GM23248 (cell line): ENCODE measurements around the gene CRTC2. TPM values are rescaled to one million over a fixed set of nuclear protein-coding genes. Genes with fewer than 3 reads are reported as not detected.

Experiments used
- DNase-seq: peaks from one replicate; pipeline ENCODE4 v3.0.0-alpha.2; 2015
- H2AFZ ChIP-seq: fragments of 200-600 bp; sonication (generic); 2 replicates; pipeline ENCODE4 v1.6.1; 2016; ENCODE audit warnings: antibody characterized with exemption
- H3F3A ChIP-seq: fragments of 200-600 bp; sonication (generic); 2 replicates; pipeline ENCODE4 v1.6.1; 2016; ENCODE audit warnings: mild to moderate bottlenecking, antibody characterized with exemption, mixed run types; ENCODE audit not compliant: insufficient read depth
- H3K27ac ChIP-seq: fragments of 200-600 bp; sonication (generic); 2 replicates; pipeline ENCODE4 v1.5.1; 2016; ENCODE audit warnings: mild to moderate bottlenecking
- H3K27me3 ChIP-seq: fragments of 200-600 bp; sonication (generic); replicated peaks from 2 replicates; pipeline ENCODE4 v1.6.1; 2016; ENCODE audit warnings: mild to moderate bottlenecking; ENCODE audit not compliant: insufficient read depth
- H3K36me3 ChIP-seq: fragments of 200-600 bp; sonication (generic); 2 replicates; pipeline ENCODE4 v1.6.1; 2016; ENCODE audit warnings: low read depth, mild to moderate bottlenecking
- H3K4me1 ChIP-seq: fragments of 200-600 bp; sonication (generic); 2 replicates; pipeline ENCODE4 v1.6.1; 2016; ENCODE audit warnings: mild to moderate bottlenecking; ENCODE audit not compliant: insufficient read depth
- H3K4me2 ChIP-seq: fragments of 200-600 bp; sonication (generic); one replicate; pipeline ENCODE4 v1.6.1; 2016; ENCODE audit warnings: mild to moderate bottlenecking; ENCODE audit not compliant: unreplicated experiment
- H3K4me3 ChIP-seq: fragments of 200-600 bp; sonication (generic); 2 replicates; pipeline ENCODE4 v1.5.1; 2016; ENCODE audit warnings: mild to moderate bottlenecking
- H3K79me2 ChIP-seq: fragments of 200-600 bp; sonication (generic); 2 replicates; pipeline ENCODE4 v1.6.1; 2016; ENCODE audit warnings: mild to moderate bottlenecking; ENCODE audit not compliant: insufficient read depth
- H3K9ac ChIP-seq: fragments of 200-600 bp; sonication (generic); 2 replicates; pipeline ENCODE4 v1.6.1; 2016; ENCODE audit warnings: mild to moderate bottlenecking
- H3K9me2 ChIP-seq: fragments of 200-600 bp; sonication (generic); 2 replicates; pipeline ENCODE4 v1.6.1; 2016; ENCODE audit warnings: mixed run types, mild to moderate bottlenecking, moderate library complexity; ENCODE audit not compliant: insufficient read depth
- H3K9me3 ChIP-seq: fragments of 200-600 bp; sonication (generic); one replicate; pipeline ENCODE4 v1.6.1; 2017; ENCODE audit warnings: low read depth
- H4K20me1 ChIP-seq: fragments of 200-600 bp; sonication (generic); 2 replicates; pipeline ENCODE4 v1.6.0; 2016; ENCODE audit not compliant: insufficient read depth
- EZH2 ChIP-seq: fragments of 200-600 bp; sonication (generic); IDR thresholded peaks from 2 replicates; pipeline ENCODE4 v1.6.1; 2018; ENCODE audit warnings: antibody characterized with exemption, mild to moderate bottlenecking; ENCODE audit not compliant: insufficient read depth, poor library complexity, severe bottlenecking
- EZH2phosphoT487 ChIP-seq: fragments of 200-600 bp; sonication (generic); IDR thresholded peaks from 2 replicates; pipeline ENCODE4 v1.6.1; 2018; ENCODE audit warnings: antibody characterized with exemption, moderate library complexity, mild to moderate bottlenecking, low read depth; ENCODE audit not compliant: insufficient read depth
- WGBS, 2 experiments: methylation state at CpG; one replicate each; pipeline ENCODE4 v1.1.6; 2015 to 2017; ENCODE audit warnings: low lambda C conversion rate in 2 of 2, low coverage in 1 of 2; ENCODE audit errors: missing lambda C conversion rate in 2 of 2; 5-methylcytosine and 5-hydroxymethylcytosine counted together
- in situ Hi-C: fragments of 300-500 bp; cut with MboI; formaldehyde crosslinking; loops from 2 replicates; pipeline ENCODE4 v1.15.0; 2020
- microRNA-seq: library from miRNA; unstranded; fragments of <30 nt; microRNA quantifications from one replicate; pipeline ENCODE4, GENCODE V29; 2016; ENCODE audit warnings: borderline number of aligned reads
- polyA plus RNA-seq: library from polyadenylated mRNA; unstranded; fragments of >200 nt; fragmentation: Nextera tagmentation; extraction: Ambion mirVana; gene quantifications from 2 replicates; pipeline ENCODE4 v1.2.1, GENCODE V29; 2016
- small RNA-seq: library from RNA; depleted of rRNA; stranded (forward); fragments of <200 nt; gene quantifications from one replicate; pipeline ENCODE3, GENCODE V24; 2014; ENCODE audit warnings: low read depth, low replicate concordance
- total RNA-seq: library from RNA; depleted of rRNA; stranded (reverse); fragments of >200 nt; shearing (Covaris generic); gene quantifications from 2 replicates; pipeline ENCODE4 v1.2.3, GENCODE V29; 2014; rRNA removed

Gene CRTC2
- total and polyA plus RNA-seq, 2 experiments from 2014 or later = 7.5 to 21.0 TPM

- Histone ChIP-seq H3K4me1 (peaks cover 9% of the 10 kb centered on the region; the same call in 1 of the 2 replicates), H3K4me2 (no peak overlapping the region), H3K4me3 (no peak overlapping the region), H3K9me3 (no peaks in the 10 kb centered on the region), H3F3A (peaks cover 5% of the 10 kb centered on the region; the same call in 1 of the 2 replicates), H3K9ac (no peak overlapping the region), H2AFZ (no peak overlapping the region), H3K27ac (peak overlapping the region; percentile 64), H3K79me2 (peaks cover 99% of the 10 kb centered on the region), H4K20me1 (no peaks in the 10 kb centered on the region), H3K9me2 (no peaks in the 10 kb centered on the region), H3K36me3 (no peaks in the 10 kb centered on the region), H3K27me3 (no peaks in the 10 kb centered on the region)
- DNase-seq = peak; percentile 46
- in situ Hi-C loops = no loop called here
- WGBS, 2 experiments = 56 to 57% methylated on average over 14 of the region's 14 CpGs
- no peak for TF ChIP-seq EZH2
- no peak for TF ChIP-seq EZH2phosphoT487
Observed at GRCh38 chr1:153903841-153904455, 54.5 kb downstream of the CRTC2 start.

DNA sequence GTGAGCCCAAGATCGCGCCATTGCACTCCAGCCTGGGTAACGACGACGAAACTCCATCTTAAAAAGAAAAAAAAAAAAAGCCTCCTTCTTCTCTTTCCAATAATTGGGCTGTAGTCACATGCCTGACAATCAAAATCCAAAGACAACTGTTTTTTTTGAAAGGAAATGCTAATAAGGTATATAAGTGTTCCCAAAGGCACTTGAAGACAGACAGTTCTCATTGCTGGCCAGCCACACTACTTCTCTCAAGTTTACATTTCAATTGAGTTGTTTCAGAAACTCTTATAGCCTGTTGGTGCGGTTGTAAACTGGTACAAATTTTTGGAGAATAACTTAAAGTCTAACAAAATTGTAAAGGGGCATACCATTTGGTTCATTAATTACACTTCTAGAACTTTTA lies 58.9 kb downstream of the CRTC2 start:
- no peaks in the 10 kb centered on the region for H3K9me2 ChIP-seq
- WGBS, 2 experiments = 97 to 100% methylated on average over 6 of the region's 6 CpGs

More for the DNA sequence above, 58.9 kb downstream of the CRTC2 start:
- Histone ChIP-seq H2AFZ (no peak overlapping the region), H3K4me3 (no peak overlapping the region), H3K9ac (no peak overlapping the region), H3K4me1 (0 out of 2 replicates have a peak, but pooled peaks cover under 1% of the 10 kb centered on the region), H3F3A (peaks cover 2% of the 10 kb centered on the region; the same call in 1 of the 2 replicates), H4K20me1 (no peaks in the 10 kb centered on the region), H3K27me3 (no peaks in the 10 kb centered on the region), H3K79me2 (peaks cover 99% of the 10 kb centered on the region), H3K36me3 (no peaks in the 10 kb centered on the region), H3K27ac (no peak overlapping the region), H3K9me3 (no peaks in the 10 kb centered on the region), H3K4me2 (no peak overlapping the region)
- TF ChIP-seq EZH2 (no peak), EZH2phosphoT487 (no peak)
- in situ Hi-C loops = no loop called here
- DNase-seq = no peak

Small RNAs within 50 kb of the gene (microRNA-seq; reads per million reads assigned to microRNA genes)
- not detected for gene MIR6737

Small RNAs within 50 kb of the gene (small RNA-seq; reads per million reads assigned to genes)
- gene MIR6737 = not detected

Other genes starting within 250 kb of the CRTC2 start
- 40.2 and 41.5 TPM in 2 replicates for gene INTS3, start 230.6 kb downstream of the CRTC2 start, total RNA-seq
- 17.3 and 19.9 TPM in 2 replicates for gene INTS3, start 230.6 kb downstream of the CRTC2 start, polyA plus RNA-seq
- gene SLC27A3, start 183.2 kb downstream of the CRTC2 start, total RNA-seq = 8.8 and 11.4 TPM in 2 replicates
- gene SLC27A3, start 183.2 kb downstream of the CRTC2 start, polyA plus RNA-seq = 5.6 and 9.2 TPM in 2 replicates
- gene GATAD2B, start 35.6 kb downstream of the CRTC2 start, total RNA-seq = 3.9 and 4.3 TPM in 2 replicates
- gene GATAD2B, start 35.6 kb downstream of the CRTC2 start, polyA plus RNA-seq = 3.2 and 3.3 TPM in 2 replicates
- 3.9 and 17.5 TPM in 2 replicates for gene DENND4B, start 11.9 kb downstream of the CRTC2 start, total RNA-seq
- 4.0 and 6.1 TPM in 2 replicates for gene DENND4B, start 11.9 kb downstream of the CRTC2 start, polyA plus RNA-seq
- gene SLC39A1, start 4.9 kb upstream of the CRTC2 start, total RNA-seq = 120 and 141 TPM in 2 replicates
- 91.9 and 93.1 TPM in 2 replicates for gene SLC39A1, start 4.9 kb upstream of the CRTC2 start, polyA plus RNA-seq
- gene CREB3L4, start 9.3 kb upstream of the CRTC2 start, total RNA-seq = 4.3 and 11.1 TPM in 2 replicates
- 3.6 and 4.4 TPM in 2 replicates for gene CREB3L4, start 9.3 kb upstream of the CRTC2 start, polyA plus RNA-seq
- gene JTB, start 19.1 kb upstream of the CRTC2 start, total RNA-seq = 189 and 242 TPM in 2 replicates
- gene JTB, start 19.1 kb upstream of the CRTC2 start, polyA plus RNA-seq = 183 and 186 TPM in 2 replicates
- 29.5 and 33.1 TPM in 2 replicates for gene RAB13, start 27.7 kb upstream of the CRTC2 start, total RNA-seq
- 137 and 142 TPM in 2 replicates for gene RAB13, start 27.7 kb upstream of the CRTC2 start, polyA plus RNA-seq
- 1,144 and 1,614 TPM in 2 replicates for gene RPS27, start 32.1 kb upstream of the CRTC2 start, total RNA-seq
- 1,497 and 1,552 TPM in 2 replicates for gene RPS27, start 32.1 kb upstream of the CRTC2 start, polyA plus RNA-seq
- gene NUP210L, start 196.5 kb upstream of the CRTC2 start, total RNA-seq = 0.11 TPM in 1 of 2 replicates, not detected in the other
- not detected in 2 replicates for gene NUP210L, start 196.5 kb upstream of the CRTC2 start, polyA plus RNA-seq
- 578 and 599 TPM in 2 replicates for gene TPM3, start 233.5 kb upstream of the CRTC2 start, total RNA-seq
- gene TPM3, start 233.5 kb upstream of the CRTC2 start, polyA plus RNA-seq = 557 and 570 TPM in 2 replicates
- gene CFAP141, start 247.7 kb upstream of the CRTC2 start, total RNA-seq = not detected in 2 replicates
- not detected in 2 replicates for gene CFAP141, start 247.7 kb upstream of the CRTC2 start, polyA plus RNA-seq